ENCODE data around the gene SPATA20.

Gene SPATA20

DNA sequence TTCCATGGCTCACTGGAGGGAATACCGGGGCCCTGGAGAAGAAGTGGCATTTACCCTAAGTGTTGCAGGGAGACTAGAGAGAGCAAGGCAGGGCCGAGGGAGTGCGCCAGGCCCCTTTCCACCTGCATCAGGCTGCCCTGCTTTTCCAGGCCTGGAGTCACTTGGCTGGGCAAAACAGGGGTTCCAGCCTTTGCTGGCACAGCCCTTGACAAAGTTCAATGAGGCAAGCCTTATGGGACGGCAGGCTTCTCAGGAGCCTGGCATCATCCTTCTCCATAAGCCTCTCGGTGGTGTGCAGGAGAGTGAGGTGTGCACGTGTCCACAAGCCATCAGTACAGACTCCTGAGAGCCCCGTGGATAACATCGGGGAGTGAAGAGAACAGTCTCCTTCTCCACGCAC lies 40.6 kb downstream of the SPATA20 start:
- H3K9me3 ChIP-seq = no peaks in the 10 kb centered on the region
- no peaks in the 10 kb centered on the region for H3K27me3 ChIP-seq (ENCODE audit: low read depth)
- no peaks in the 10 kb centered on the region for H3K36me3 ChIP-seq (replicated peaks)
- DNase-seq (ENCODE audit: low spot score in 2 of 2) = no peak
- no peak overlapping the region for H3K4me3 ChIP-seq
- H3K4me1 ChIP-seq = no peaks in the 10 kb centered on the region
- in situ Hi-C loops (cut with MboI; ENCODE audit: low sequenced_read_pairs) = no loop called here

GRCh38 chr17:50588391-50589049 lies 41.5 kb downstream of the SPATA20 start:
- Histone ChIP-seq H3K27me3 (ENCODE audit: low read depth) (no peaks in the 10 kb centered on the region), H3K4me3 (no peak overlapping the region), H3K4me1 (no peaks in the 10 kb centered on the region), H3K9me3 (no peaks in the 10 kb centered on the region), H3K36me3 (replicated peaks) (no peaks in the 10 kb centered on the region)
- DNase-seq (ENCODE audit: low spot score in 2 of 2) = no peak
- in situ Hi-C loops (cut with MboI; ENCODE audit: low sequenced_read_pairs) = no loop called here

GRCh38 chr17:50589095-50589705 lies 42.2 kb downstream of the SPATA20 start:
- DNase-seq (ENCODE audit: low spot score in 2 of 2) = no peak
- in situ Hi-C loops (cut with MboI; ENCODE audit: low sequenced_read_pairs) = no loop called here
- Histone ChIP-seq H3K4me1 (no peaks in the 10 kb centered on the region), H3K4me3 (no peak overlapping the region), H3K9me3 (no peaks in the 10 kb centered on the region), H3K27me3 (ENCODE audit: low read depth) (no peaks in the 10 kb centered on the region), H3K36me3 (replicated peaks) (no peaks in the 10 kb centered on the region)

DNA sequence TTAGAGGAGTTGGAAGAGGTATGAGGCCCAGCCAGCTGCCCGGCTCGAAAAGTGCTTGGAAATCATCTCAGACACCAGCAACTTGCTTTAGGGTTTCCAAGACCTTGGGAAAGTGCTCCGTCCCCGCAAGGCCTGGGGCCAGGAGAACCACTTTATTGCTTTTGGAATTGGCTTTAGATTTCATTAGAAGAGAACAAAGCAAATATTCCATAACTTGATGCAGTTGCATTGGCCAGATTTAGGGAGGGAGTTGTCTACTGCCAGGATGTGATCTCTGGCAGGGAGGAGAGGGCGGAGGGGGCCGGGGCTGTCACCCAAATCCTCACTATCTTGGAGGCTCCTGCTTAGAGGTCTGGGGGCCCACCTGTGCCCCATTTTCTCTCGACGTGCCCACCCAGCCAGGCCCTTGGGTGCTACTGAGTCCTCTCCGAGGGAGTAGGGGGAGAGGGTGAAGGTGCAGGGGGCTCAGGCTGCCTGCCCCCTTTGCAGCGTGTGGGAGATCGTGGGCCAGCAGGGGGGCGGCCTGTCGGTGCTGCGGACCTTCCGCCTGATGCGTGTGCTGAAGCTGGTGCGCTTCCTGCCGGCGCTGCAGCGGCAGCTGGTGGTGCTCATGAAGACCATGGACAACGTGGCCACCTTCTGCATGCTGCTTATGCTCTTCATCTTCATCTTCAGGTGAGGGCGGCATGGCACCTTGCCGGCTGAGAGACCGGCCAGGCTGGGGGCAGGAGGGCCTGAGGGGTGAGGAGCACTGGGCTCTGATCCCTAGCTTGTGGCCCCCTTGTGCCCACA lies 44.2 kb downstream of the SPATA20 start:
- Histone ChIP-seq H3K9me3 (no peaks in the 10 kb centered on the region), H3K27me3 (ENCODE audit: low read depth) (no peaks in the 10 kb centered on the region), H3K4me3 (no peak overlapping the region), H3K36me3 (replicated peaks) (no peaks in the 10 kb centered on the region), H3K4me1 (no peaks in the 10 kb centered on the region)
- in situ Hi-C loops (cut with MboI; ENCODE audit: low sequenced_read_pairs) = no loop called here
- no peak for DNase-seq (ENCODE audit: low spot score in 2 of 2)

DNA sequence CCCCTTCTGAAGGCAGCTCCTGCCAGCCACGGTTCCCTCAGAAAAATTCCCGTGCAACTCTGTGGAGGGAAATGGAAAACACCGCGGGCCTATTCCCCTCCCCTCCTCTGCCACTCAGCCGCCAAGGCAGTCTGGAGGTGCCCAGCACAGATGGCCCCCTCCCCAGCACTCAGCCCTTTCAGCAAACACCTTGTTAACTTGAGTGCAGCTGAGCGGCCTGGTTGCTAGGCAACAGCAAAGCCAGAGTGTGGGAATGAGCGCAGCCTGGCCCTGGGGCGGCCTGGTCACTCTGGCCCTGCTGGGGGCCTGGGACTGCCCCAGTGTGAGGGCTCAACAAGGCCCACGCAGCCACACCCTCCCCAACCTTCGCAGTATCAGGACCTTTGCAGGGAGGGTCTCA lies 46.3 kb downstream of the SPATA20 start:
- no peak overlapping the region for H3K4me3 ChIP-seq
- H3K27me3 ChIP-seq (ENCODE audit: low read depth) = 0 out of 2 replicates have a peak, but pooled peaks cover under 1% of the 10 kb centered on the region
- peak; percentile 12 to 62 for DNase-seq (ENCODE audit: low spot score in 2 of 2)
- H3K36me3 ChIP-seq (replicated peaks) = no peaks in the 10 kb centered on the region
- in situ Hi-C loops (cut with MboI; ENCODE audit: low sequenced_read_pairs) = no loop called here
- no peaks in the 10 kb centered on the region for H3K4me1 ChIP-seq
- H3K9me3 ChIP-seq = no peaks in the 10 kb centered on the region

GRCh38 chr17:50594128-50594823 lies 47.3 kb downstream of the SPATA20 start:
- no peaks in the 10 kb centered on the region for H3K4me1 ChIP-seq
- H3K9me3 ChIP-seq = no peaks in the 10 kb centered on the region
- 0 out of 2 replicates have a peak, but pooled peaks cover 3% of the 10 kb centered on the region for H3K27me3 ChIP-seq (ENCODE audit: low read depth)
- DNase-seq (ENCODE audit: low spot score in 2 of 2) = no peak
- in situ Hi-C loops (cut with MboI; ENCODE audit: low sequenced_read_pairs) = no loop called here
- no peaks in the 10 kb centered on the region for H3K36me3 ChIP-seq (replicated peaks)
- H3K4me3 ChIP-seq = no peak overlapping the region

DNA sequence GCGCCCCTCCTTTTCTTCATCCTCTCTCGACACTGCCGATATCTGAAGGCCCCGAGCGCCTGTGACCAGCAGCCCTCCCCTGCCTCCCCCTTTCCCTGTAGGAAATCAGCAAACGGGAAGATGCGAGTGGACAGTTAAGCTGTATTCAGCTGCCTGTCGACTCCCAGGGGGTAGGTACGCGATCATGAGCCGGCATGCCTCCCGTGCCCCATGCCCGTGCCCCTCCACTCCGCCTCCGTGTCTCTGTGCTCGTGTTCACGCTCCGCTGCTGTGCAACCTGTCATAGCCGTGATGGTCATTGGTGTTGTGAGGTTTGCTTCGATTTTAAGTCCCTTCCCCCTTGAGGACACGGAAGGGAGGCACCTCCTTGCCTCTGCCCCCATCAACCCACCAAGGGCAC lies 47.9 kb downstream of the SPATA20 start:
- no peak for DNase-seq (ENCODE audit: low spot score in 2 of 2)
- in situ Hi-C loops (cut with MboI; ENCODE audit: low sequenced_read_pairs) = no loop called here
- Histone ChIP-seq H3K9me3 (no peaks in the 10 kb centered on the region), H3K36me3 (replicated peaks) (no peaks in the 10 kb centered on the region), H3K27me3 (ENCODE audit: low read depth) (peaks cover 6% of the 10 kb centered on the region; the same call in 1 of the 2 replicates), H3K4me3 (no peak overlapping the region), H3K4me1 (no peaks in the 10 kb centered on the region)

- H3K27me3 ChIP-seq (ENCODE audit: low read depth) = peaks cover 6% of the 10 kb centered on the region; the same call in 1 of the 2 replicates
- in situ Hi-C loops (cut with MboI; ENCODE audit: low sequenced_read_pairs) = no loop called here
- peak; percentile 5 to 56 for DNase-seq (ENCODE audit: low spot score in 2 of 2)
- H3K9me3 ChIP-seq = no peaks in the 10 kb centered on the region
- no peak overlapping the region for H3K4me3 ChIP-seq
- no peaks in the 10 kb centered on the region for H3K36me3 ChIP-seq (replicated peaks)
- no peaks in the 10 kb centered on the region for H3K4me1 ChIP-seq
Measured at GRCh38 chr17:50596191-50597037, 49.4 kb downstream of the SPATA20 start.

DNA sequence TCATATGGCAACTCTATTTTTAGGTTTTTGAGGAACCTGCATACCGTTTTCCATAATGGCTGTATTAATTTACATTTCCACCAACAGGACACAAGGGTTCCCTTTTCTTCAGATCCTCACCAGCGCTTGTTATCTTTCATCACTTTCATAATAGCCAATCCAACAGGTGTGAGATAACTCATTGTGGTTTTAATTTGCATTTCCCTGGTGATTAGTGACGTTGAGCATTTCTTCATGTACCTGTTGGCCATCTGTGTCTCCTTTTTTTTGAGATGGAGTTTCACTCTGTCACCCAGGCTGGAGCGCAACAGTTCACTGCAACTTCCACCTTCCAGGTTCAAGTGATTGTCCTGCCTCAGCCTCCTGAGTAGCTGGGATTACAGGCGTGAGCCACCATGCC lies 51.5 kb downstream of the SPATA20 start:
- Histone ChIP-seq H3K27me3 (ENCODE audit: low read depth) (peaks cover 6% of the 10 kb centered on the region; the same call in 1 of the 2 replicates), H3K4me3 (no peak overlapping the region), H3K9me3 (no peaks in the 10 kb centered on the region), H3K36me3 (replicated peaks) (no peaks in the 10 kb centered on the region), H3K4me1 (no peaks in the 10 kb centered on the region)
- in situ Hi-C loops (cut with MboI; ENCODE audit: low sequenced_read_pairs) = no loop called here
- no peak for DNase-seq (ENCODE audit: low spot score in 2 of 2)

DNA sequence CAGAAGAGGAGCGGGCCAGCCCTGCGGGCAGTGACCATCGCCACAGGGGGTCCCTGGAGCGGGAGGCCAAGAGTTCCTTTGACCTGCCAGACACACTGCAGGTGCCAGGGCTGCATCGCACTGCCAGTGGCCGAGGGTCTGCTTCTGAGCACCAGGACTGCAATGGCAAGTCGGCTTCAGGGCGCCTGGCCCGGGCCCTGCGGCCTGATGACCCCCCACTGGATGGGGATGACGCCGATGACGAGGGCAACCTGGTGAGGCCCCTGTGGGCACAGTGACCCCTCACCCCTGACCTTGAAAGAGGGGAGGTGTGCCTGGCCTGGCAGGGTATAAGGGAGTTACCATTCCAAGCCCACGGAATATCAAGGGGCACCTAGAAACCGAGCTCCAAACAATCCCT lies 52.6 kb downstream of the SPATA20 start:
- no peak for DNase-seq (ENCODE audit: low spot score in 2 of 2)
- Histone ChIP-seq H3K27me3 (ENCODE audit: low read depth) (peaks cover 9% of the 10 kb centered on the region), H3K9me3 (no peaks in the 10 kb centered on the region), H3K36me3 (replicated peaks) (no peaks in the 10 kb centered on the region), H3K4me3 (no peak overlapping the region), H3K4me1 (no peaks in the 10 kb centered on the region)
- in situ Hi-C loops (cut with MboI; ENCODE audit: low sequenced_read_pairs) = no loop called here

GRCh38 chr17:50601823-50602375 lies 54.9 kb downstream of the SPATA20 start:
- Histone ChIP-seq H3K9me3 (no peaks in the 10 kb centered on the region), H3K4me1 (no peaks in the 10 kb centered on the region), H3K4me3 (no peak overlapping the region), H3K36me3 (replicated peaks) (no peaks in the 10 kb centered on the region), H3K27me3 (ENCODE audit: low read depth) (peaks cover 9% of the 10 kb centered on the region)
- in situ Hi-C loops (cut with MboI; ENCODE audit: low sequenced_read_pairs) = no loop called here
- DNase-seq (ENCODE audit: low spot score in 2 of 2) = no peak

GRCh38 chr17:50602836-50603235 lies 55.9 kb downstream of the SPATA20 start:
- H3K9me3 ChIP-seq = no peaks in the 10 kb centered on the region
- H3K4me1 ChIP-seq = no peaks in the 10 kb centered on the region
- H3K27me3 ChIP-seq (ENCODE audit: low read depth) = peaks cover 9% of the 10 kb centered on the region
- DNase-seq (ENCODE audit: low spot score in 2 of 2) = no peak
- no peaks in the 10 kb centered on the region for H3K36me3 ChIP-seq (replicated peaks)
- in situ Hi-C loops (cut with MboI; ENCODE audit: low sequenced_read_pairs) = no loop called here
- H3K4me3 ChIP-seq = no peak overlapping the region

GRCh38 chr17:50603340-50603739 lies 56.4 kb downstream of the SPATA20 start:
- in situ Hi-C loops (cut with MboI; ENCODE audit: low sequenced_read_pairs) = no loop called here
- Histone ChIP-seq H3K4me3 (no peak overlapping the region), H3K27me3 (ENCODE audit: low read depth) (peaks cover 8% of the 10 kb centered on the region), H3K4me1 (no peaks in the 10 kb centered on the region), H3K9me3 (no peaks in the 10 kb centered on the region), H3K36me3 (replicated peaks) (no peaks in the 10 kb centered on the region)
- DNase-seq (ENCODE audit: low spot score in 2 of 2) = peak in 1 of 2 experiments; percentile 41

Data from HAP-1 (cell line).